ENCODE results near the gene ANAPC1. TPM values are rescaled to one million over a fixed set of nuclear protein-coding genes. Genes with fewer than 3 reads are reported as not detected.
"Not testable (repeated sequence)": the region's sequence is repeated elsewhere in the genome, so short reads cannot be mapped to it uniquely, and the experiment has no call there.

The ANAPC1 gene
- total and polyA plus RNA-seq, 8 donors: 22.3 to 41.0 (median 35.5) TPM

DNA sequence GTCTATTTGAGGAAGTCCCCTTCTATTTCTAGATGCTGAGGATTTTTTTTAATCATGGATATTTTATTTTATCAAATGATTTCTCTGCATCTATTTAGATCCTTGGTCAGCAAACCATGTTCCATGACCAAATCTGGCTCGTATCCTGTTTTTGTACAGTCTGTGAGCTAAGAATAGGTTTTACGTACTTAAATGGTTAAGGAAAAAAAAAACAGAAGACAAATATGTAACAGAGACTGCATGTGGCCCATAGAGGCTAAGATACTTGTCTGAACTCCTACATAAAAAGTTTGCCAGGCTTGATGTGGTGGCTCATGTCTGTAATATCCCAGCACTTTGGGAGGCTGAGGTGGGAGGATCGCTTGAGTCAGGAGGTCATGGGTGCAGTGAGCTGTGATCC lies 31.4 kb downstream of the ANAPC1 start:
- DNase-seq; ATAC-seq; H3K9me3 ChIP-seq; H3K4me1 ChIP-seq; H3K27ac ChIP-seq; H3K27me3 ChIP-seq; intact Hi-C loops (cut with DNase I); H3K4me3 ChIP-seq: not testable (repeated sequence)
- peaks cover 0 to 20% of the 10 kb centered on the region in 2 donors for H3K36me3 ChIP-seq

DNA sequence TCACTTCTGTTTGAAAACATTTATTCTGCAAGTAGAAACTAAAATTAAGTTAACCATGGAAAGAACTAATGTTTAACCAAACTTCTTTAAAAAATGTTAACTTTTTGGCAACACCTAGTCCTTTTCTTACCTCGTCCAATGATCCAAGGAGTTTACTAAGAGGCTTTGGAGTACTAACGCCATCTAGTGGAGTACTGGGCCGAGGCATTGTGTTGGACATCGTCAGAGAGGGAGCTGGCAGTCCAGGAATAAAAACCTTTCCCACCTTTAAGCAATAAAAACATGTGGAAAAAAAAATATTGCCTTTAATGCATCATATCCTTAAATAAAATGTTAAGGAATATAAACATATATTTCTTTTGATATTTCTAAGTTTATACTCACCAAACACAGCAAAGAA lies 33.3 kb downstream of the ANAPC1 start:
- H3K27ac ChIP-seq; H3K4me1 ChIP-seq; H3K27me3 ChIP-seq; H3K9me3 ChIP-seq; H3K4me3 ChIP-seq; intact Hi-C loops (cut with DNase I): not testable (repeated sequence)
- H3K36me3 ChIP-seq: peaks cover 0 to 14% of the 10 kb centered on the region in 2 donors
- ATAC-seq (peak; percentile 83), DNase-seq (peak in 1 of 4 donors; percentile 33)
- TF ChIP-seq, protein P1, sequence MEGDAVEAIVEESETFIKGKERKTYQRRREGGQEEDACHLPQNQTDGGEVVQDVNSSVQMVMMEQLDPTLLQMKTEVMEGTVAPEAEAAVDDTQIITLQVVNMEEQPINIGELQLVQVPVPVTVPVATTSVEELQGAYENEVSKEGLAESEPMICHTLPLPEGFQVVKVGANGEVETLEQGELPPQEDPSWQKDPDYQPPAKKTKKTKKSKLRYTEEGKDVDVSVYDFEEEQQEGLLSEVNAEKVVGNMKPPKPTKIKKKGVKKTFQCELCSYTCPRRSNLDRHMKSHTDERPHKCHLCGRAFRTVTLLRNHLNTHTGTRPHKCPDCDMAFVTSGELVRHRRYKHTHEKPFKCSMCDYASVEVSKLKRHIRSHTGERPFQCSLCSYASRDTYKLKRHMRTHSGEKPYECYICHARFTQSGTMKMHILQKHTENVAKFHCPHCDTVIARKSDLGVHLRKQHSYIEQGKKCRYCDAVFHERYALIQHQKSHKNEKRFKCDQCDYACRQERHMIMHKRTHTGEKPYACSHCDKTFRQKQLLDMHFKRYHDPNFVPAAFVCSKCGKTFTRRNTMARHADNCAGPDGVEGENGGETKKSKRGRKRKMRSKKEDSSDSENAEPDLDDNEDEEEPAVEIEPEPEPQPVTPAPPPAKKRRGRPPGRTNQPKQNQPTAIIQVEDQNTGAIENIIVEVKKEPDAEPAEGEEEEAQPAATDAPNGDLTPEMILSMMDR (IDR thresholded peaks at IDR 0.05): peak; percentile 35 to 38

DNA sequence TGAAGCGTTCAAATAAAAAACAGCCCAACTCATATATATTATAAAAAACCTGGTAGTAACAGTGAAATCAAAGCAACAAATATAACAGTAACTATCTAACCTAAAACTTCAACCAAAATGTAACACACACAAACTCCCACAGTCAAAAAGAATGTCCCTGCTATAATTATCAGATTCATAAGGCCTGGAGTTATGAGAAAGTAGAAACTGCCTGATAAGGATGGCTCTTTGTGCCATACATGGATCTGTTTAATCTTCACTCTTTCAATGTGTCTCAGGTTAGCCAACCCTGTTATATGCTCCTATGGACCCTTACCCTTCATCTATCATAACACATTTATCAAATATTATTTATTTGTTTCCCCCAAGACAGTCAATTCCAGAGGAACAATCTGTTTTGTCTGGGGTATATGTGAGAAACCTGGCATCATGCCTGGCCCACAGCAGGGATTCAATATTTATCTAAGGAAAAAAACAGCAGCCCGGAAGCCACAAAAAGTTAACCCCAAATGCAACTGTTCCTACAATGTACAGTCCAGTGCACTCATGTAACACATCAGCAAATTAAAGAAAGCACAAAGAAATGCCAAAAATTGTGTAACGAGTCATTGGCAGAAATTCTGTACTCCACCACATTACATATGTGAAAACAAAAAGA lies 44.2 kb downstream of the ANAPC1 start:
- DNase-seq: peak in 2 of 4 donors; percentile 22 to 47
- H3K9me3 ChIP-seq; H3K27me3 ChIP-seq; H3K4me3 ChIP-seq; ATAC-seq; H3K27ac ChIP-seq; H3K4me1 ChIP-seq; intact Hi-C loops (cut with DNase I): not testable (repeated sequence)
- peaks cover 0 to 21% of the 10 kb centered on the region in 2 donors for H3K36me3 ChIP-seq

DNA sequence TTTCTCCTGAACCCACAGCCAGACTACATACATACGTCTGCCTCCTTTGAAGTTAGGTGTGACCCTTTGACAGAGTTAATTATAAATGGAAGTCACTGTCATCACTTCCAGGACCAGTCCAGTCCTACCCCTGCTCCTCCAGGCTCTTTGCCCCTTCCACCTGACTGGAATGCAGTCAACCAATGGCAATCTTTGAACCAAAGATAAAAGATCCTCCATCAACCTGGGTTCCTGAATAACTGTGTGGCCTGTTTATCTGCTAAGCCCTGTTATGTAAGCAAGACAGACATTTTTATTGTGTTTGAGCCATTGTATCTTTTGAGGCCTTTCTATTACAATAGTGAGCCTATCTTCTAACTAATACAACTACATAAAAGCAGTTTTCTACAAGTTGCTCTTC lies 45.0 kb downstream of the ANAPC1 start:
- H3K27me3 ChIP-seq; DNase-seq; H3K9me3 ChIP-seq; H3K4me1 ChIP-seq; intact Hi-C loops (cut with DNase I); H3K27ac ChIP-seq; ATAC-seq; H3K4me3 ChIP-seq: not testable (repeated sequence)
- peaks cover 0 to 19% of the 10 kb centered on the region in 2 donors for H3K36me3 ChIP-seq

DNA sequence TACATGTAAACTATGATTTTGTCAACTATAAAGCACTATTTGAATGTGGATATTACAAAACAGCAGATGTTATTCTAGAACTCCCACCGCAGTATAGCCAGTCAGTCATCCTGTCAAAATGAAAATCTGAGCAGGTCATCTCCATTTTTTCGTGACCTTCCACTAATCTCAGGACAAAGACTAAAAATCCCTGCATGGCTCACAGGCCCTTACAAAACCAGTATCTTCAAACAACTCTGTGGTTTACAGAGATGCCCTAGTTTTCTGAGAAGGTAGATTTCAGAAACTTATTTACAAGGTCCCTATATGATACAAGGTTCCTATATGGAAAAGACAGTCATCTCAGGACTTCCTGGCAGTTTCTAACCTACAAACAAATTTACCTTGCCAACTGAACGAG lies 49.8 kb downstream of the ANAPC1 start:
- H3K4me1 ChIP-seq; DNase-seq; H3K9me3 ChIP-seq; H3K4me3 ChIP-seq; ATAC-seq; H3K27ac ChIP-seq; intact Hi-C loops (cut with DNase I); H3K27me3 ChIP-seq: not testable (repeated sequence)
- H3K36me3 ChIP-seq: peaks cover 0 to 26% of the 10 kb centered on the region in 2 donors

DNA sequence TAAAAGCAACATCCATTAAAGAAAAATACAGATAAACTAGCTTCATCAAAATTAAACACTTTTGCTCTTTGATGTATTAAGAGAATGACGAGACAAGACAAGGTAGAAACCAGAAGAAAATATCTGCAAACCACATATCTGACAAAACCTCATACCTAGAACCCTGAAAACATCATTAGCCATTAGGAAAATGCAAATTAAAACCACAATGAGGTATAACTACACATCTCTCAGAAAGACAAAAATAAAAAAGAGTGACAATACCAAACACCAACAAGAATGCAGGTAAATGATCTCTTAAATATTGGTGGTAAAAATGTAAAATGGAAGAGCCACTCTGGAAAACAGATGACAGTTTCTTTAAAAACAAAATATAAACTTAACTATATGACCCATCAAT lies 53.5 kb downstream of the ANAPC1 start:
- DNase-seq; H3K9me3 ChIP-seq; ATAC-seq; H3K27me3 ChIP-seq; intact Hi-C loops (cut with DNase I); H3K4me1 ChIP-seq; H3K27ac ChIP-seq; H3K4me3 ChIP-seq: not testable (repeated sequence)
- peaks cover 0 to 23% of the 10 kb centered on the region in 2 donors for H3K36me3 ChIP-seq

DNA sequence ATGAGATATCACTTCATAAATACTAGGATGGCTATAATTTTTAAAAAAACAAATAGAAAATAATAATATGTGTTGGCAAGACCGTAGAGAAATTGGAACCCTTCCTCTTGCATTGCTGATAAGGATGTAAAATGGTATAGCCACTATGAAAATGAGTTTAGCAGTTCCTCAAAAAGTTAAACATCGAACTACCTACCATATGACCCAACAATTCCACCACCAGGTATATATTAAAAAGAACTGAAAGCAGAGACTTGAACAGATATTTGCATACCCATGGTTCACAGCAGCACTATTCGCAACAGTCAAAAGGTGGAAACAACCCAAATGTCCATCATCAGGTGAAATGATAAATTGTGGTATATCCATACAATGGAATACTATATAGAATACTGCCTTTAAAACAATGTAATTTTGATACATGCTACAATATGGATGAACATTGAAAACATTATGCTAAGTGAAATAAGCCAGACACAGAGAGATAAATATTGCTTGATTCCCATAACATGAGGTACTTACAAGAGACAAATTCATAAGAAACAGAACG lies 55.7 kb downstream of the ANAPC1 start:
- H3K27me3 ChIP-seq; H3K4me3 ChIP-seq; intact Hi-C loops (cut with DNase I); H3K27ac ChIP-seq; H3K4me1 ChIP-seq; DNase-seq; ATAC-seq; H3K9me3 ChIP-seq: not testable (repeated sequence)
- H3K36me3 ChIP-seq: peaks cover 0 to 36% of the 10 kb centered on the region in 2 donors

DNA sequence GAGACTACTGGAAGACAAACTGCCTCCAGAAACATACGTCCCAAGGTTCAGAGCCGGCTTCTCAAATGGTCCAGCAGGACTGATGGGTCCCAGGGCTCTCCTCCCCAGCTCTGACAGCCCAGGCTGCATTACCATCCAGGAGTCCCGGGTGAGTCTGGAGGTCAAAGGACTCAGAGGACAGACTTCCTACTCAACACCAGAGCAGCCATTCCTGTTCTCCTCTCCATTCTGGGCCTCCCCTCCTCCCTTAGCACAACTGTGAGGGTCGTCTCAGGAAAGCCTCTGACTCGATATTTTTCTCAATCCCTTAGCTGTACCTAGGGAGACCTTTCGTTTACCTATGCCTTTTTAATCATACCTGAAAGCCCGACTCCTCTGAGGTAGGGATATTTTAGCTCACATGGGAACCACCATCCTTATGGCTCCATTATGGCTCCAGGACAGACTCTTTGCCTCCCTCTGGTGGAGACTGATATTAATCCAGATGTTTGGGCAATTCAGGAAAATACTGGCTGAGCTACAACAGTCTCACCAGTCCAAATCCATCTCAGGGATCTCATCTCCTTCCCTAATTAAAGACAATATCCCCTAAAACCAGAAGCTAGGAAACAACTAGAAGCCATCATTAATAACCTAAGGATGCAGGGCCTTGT lies 70.9 kb downstream of the ANAPC1 start:
- intact Hi-C loops (cut with DNase I); H3K4me3 ChIP-seq; H3K4me1 ChIP-seq; H3K27ac ChIP-seq; H3K27me3 ChIP-seq; H3K9me3 ChIP-seq; H3K36me3 ChIP-seq; DNase-seq: not testable (repeated sequence)
- peak; percentile 81 for ATAC-seq

DNA sequence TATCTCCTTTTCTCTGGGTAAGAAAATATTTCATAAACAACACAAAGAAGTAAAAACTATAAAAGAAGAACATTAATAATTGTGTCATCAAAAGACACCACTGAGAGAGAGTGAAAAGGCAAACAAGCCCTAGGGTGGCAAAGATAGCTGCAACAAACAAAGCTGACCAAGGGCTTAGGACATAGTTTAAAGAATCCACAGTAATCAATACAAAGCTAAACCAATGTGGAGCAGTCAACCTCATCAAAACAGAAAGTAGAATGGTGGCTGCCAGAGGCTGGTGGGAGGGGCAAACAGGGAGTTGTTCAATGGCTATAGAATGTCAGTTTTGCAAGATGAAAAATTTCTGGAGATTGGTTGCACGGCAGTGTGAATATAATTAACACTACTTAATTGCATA lies 93.4 kb downstream of the ANAPC1 start:
- H3K27me3 ChIP-seq; DNase-seq; H3K4me1 ChIP-seq; ATAC-seq; H3K4me3 ChIP-seq; H3K27ac ChIP-seq; H3K9me3 ChIP-seq; H3K36me3 ChIP-seq; intact Hi-C loops (cut with DNase I): not testable (repeated sequence)

DNA sequence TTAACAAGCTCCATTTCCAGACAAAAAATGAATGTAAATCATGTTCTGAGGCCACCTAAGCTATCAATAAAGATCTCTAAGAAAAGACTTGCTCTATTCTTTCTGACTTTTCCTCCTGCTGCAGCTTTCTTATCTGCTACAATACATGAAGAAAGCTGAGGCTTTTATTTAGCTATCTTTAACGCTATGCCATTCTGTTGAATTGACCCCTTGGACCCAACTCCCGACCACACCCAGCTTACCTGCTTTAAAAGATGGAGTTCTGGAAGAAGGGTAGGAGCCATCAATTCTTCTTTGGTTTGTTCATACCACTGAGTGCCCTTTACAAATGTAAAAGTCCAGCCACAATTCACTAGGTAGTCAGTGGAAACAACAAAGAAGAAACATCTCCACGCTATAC lies 99.9 kb downstream of the ANAPC1 start:
- H3K4me1 ChIP-seq, ATAC-seq: not testable (repeated sequence)

DNA sequence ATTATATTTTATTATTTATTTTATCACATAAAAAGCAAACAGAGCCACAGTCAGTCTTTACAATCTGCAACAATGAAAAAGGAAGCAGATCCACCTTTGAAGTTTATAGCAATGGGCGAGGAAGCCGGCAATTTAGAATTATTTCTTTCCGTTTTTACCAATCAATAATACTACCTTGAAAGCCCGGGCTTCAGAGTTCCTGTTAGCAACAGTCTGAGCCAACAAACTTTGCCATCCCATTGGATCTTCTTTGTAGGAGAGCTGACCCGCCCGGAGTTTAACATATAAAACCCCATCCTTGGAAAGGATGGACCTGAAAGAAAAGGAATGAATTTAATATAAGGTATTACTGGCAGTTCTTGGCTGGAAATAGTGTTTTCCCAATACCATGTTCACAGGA lies 101.8 kb downstream of the ANAPC1 start:
- H3K4me1 ChIP-seq; H3K36me3 ChIP-seq; H3K27me3 ChIP-seq; ATAC-seq; H3K27ac ChIP-seq; H3K9me3 ChIP-seq; H3K4me3 ChIP-seq; intact Hi-C loops (cut with DNase I); DNase-seq: not testable (repeated sequence)

More for the DNA sequence above, 99.9 kb downstream of the ANAPC1 start:
- H3K36me3 ChIP-seq; DNase-seq; H3K4me3 ChIP-seq; H3K27me3 ChIP-seq; intact Hi-C loops (cut with DNase I); H3K27ac ChIP-seq; H3K9me3 ChIP-seq: not testable (repeated sequence)

DNA sequence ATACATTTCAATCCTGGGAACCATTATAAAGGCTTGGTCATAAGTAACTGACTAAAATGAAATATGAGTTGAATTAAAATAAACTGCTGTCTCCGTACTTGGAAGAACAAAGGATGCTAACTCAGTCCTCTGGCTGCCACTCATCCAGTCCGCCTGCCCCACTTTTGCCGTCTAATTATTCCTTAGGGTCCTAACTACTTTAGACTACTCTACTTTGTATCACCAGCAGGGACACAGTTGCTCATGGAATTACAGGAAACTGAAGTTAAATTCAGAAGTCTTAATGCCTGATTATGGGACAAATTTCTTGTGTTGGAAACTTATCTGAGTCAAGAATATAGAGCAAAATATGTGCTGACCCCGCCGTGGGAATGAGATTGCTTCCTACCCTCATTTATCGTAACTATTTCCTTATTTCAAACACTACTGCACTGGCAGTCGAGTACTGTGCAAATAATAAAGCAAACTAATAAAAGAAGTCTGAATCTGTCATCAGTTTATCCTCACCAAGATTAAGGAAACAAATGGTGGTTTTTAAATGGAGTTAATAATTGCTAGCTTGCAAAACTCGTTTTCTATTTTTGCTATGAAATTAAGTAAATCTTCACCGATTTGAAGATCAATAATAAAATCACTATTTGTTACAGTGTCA lies 102.4 kb downstream of the ANAPC1 start:
- ATAC-seq (peak; percentile 66), DNase-seq (peak in 1 of 4 donors; percentile 3)
- H3K4me1 ChIP-seq; H3K27ac ChIP-seq; H3K36me3 ChIP-seq; H3K4me3 ChIP-seq; H3K9me3 ChIP-seq; intact Hi-C loops (cut with DNase I); H3K27me3 ChIP-seq: not testable (repeated sequence)

Measured in left lung (tissue), 10 donors.